ENCODE measurements around the gene RSRC1.
A peak's percentile ranks its signal among the peaks of the same experiment; 100 is the strongest.

Gene RSRC1

DNA sequence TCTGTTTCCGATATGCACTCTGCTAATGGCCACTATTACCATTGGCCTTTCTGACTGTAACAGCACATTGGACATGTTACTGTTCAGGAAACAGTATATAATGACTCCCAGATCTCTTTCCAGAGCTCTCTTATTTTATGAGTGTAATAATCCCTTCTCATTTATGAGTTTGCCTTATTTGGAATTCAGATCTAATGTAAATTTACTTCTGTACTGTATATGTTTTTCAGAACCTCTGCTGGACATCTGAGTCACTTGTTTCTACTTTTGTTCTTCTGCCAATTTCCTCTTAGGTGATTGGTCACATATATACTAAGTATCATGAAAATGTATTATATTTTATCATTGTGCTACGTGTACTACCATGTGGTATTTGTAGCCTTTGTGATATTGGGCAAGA, 30.5 kb downstream of the RSRC1 start:
- H3K36me3 Mint-ChIP-seq: peaks cover 8% of the 10 kb centered on the region
- ATAC-seq (no peak), DNase-seq (ENCODE audit: low spot score in 2 of 2) (no peak)
- H3K4me1 Mint-ChIP-seq: peaks cover 4% of the 10 kb centered on the region
- H3K27ac Mint-ChIP-seq: no peak overlapping the region
- no peaks in the 10 kb centered on the region for H3K9me3 Mint-ChIP-seq
- H3K4me3 Mint-ChIP-seq: no peak overlapping the region

DNA sequence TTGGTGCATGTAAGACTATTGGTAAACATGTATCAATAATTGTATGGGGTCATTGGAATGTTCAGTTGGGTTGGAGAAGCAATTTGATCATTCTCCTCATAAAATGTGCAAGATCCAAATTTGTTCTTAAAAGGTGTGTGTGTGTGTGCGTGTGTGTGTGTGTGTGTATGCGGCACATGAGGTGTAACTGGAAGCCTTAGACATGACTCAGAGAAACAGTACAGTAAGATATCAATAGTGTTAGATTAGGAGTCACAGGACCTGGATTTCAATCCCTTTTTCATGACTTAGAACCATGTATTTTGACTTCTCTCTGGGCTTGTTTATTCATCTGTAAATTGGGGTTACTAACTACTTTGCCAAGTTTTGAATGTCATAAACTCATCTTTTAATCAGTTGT, 38.3 kb downstream of the RSRC1 start:
- no peak overlapping the region for H3K4me3 Mint-ChIP-seq
- ATAC-seq (no peak), DNase-seq (ENCODE audit: low spot score in 2 of 2) (no peak)
- peaks cover 7% of the 10 kb centered on the region for H3K36me3 Mint-ChIP-seq
- peaks cover 11% of the 10 kb centered on the region for H3K4me1 Mint-ChIP-seq
- H3K9me3 Mint-ChIP-seq: no peaks in the 10 kb centered on the region
- H3K27ac Mint-ChIP-seq: no peak overlapping the region

GRCh38 chr3:158152186-158152585, 42.3 kb downstream of the RSRC1 start:
- H3K4me1 Mint-ChIP-seq: peaks cover 11% of the 10 kb centered on the region
- no peak overlapping the region for H3K4me3 Mint-ChIP-seq
- no peak overlapping the region for H3K27ac Mint-ChIP-seq
- DNase-seq (ENCODE audit: low spot score in 2 of 2) (no peak), ATAC-seq (peak; percentile 91)
- H3K36me3 Mint-ChIP-seq: peaks cover 11% of the 10 kb centered on the region
- no peaks in the 10 kb centered on the region for H3K9me3 Mint-ChIP-seq

DNA sequence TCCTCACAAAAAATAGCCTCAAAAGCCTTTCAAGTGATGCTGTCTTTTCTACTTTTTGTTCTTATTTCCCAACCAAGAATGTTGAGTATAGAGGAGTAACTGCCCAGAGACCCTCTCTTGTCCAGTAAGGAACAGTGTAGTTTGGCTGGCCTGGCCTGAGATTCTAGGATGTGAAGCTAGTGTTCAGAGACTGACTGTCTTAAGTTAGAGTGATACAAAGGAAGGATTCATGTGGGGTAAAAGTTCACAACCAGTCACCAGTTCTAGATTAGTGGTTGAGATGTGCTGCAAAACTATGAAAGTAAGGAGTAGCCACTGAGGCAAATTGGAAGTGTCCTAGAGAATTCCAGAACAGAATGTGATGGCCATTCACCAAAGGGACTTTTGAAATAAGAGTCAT, 49.1 kb downstream of the RSRC1 start:
- DNase-seq (ENCODE audit: low spot score in 2 of 2) (no peak), ATAC-seq (no peak)
- Mint-ChIP-seq H3K9me3 (no peaks in the 10 kb centered on the region), H3K4me3 (no peak overlapping the region), H3K27ac (no peak overlapping the region), H3K4me1 (no peaks in the 10 kb centered on the region), H3K36me3 (peaks cover 7% of the 10 kb centered on the region)

DNA sequence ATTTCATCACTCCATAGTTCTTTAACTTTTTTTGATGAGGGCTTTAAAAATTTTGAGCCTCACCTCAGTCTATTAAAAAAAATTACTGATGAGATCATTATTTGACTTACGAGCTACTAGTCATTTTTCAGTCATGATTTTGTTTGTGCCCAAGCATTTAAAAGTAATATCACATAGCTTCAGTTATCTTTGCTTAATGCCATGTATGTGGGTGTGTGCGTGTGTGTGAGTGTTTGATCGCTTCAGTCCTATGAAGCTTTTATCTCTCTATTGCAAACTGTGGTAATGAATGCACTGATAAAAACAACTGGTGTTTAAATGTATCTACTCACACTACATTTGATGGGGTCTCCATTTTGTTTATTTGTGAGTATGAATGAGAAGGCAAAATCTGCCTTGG, 49.8 kb downstream of the RSRC1 start:
- H3K9me3 Mint-ChIP-seq: no peaks in the 10 kb centered on the region
- no peaks in the 10 kb centered on the region for H3K4me1 Mint-ChIP-seq
- DNase-seq (ENCODE audit: low spot score in 2 of 2): no peak
- no peak for ATAC-seq
- H3K27ac Mint-ChIP-seq: no peak overlapping the region
- H3K4me3 Mint-ChIP-seq: no peak overlapping the region
- H3K36me3 Mint-ChIP-seq: peaks cover 5% of the 10 kb centered on the region

GRCh38 chr3:158160958-158161357, 51.1 kb downstream of the RSRC1 start:
- Mint-ChIP-seq H3K36me3 (no peaks in the 10 kb centered on the region), H3K4me1 (no peaks in the 10 kb centered on the region), H3K4me3 (no peak overlapping the region), H3K27ac (no peak overlapping the region), H3K9me3 (no peaks in the 10 kb centered on the region)
- ATAC-seq (peak; percentile 64), DNase-seq (ENCODE audit: low spot score in 2 of 2) (no peak)

GRCh38 chr3:158165141-158165655, 55.3 kb downstream of the RSRC1 start:
- no peaks in the 10 kb centered on the region for H3K9me3 Mint-ChIP-seq
- H3K4me3 Mint-ChIP-seq: no peak overlapping the region
- no peaks in the 10 kb centered on the region for H3K36me3 Mint-ChIP-seq
- H3K4me1 Mint-ChIP-seq: peaks cover 14% of the 10 kb centered on the region
- ATAC-seq: no peak
- H3K27ac Mint-ChIP-seq: no peak overlapping the region
- no peak for DNase-seq (ENCODE audit: low spot score in 2 of 2)

DNA sequence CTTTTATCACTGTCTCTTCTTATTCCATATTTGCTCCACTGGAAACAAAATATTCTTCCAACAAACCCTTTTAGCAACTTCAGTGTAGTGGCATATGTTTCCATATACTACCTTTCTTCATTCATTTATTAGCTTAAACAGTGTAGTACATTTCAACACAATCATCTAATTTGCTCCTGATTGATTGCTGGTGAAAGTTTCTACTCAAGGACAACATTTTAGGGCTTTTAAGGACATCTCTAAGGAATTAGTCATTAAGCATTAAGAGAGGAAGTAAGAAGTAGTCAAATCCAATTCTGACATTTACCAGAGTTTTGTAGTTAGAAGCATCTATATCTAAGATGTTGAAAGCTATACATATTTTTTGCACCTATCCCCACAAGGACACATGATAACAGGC, 55.8 kb downstream of the RSRC1 start:
- Mint-ChIP-seq H3K27ac (no peak overlapping the region), H3K4me3 (no peak overlapping the region), H3K9me3 (no peaks in the 10 kb centered on the region), H3K36me3 (no peaks in the 10 kb centered on the region), H3K4me1 (peaks cover 14% of the 10 kb centered on the region)
- DNase-seq (ENCODE audit: low spot score in 2 of 2) (no peak), ATAC-seq (no peak)

DNA sequence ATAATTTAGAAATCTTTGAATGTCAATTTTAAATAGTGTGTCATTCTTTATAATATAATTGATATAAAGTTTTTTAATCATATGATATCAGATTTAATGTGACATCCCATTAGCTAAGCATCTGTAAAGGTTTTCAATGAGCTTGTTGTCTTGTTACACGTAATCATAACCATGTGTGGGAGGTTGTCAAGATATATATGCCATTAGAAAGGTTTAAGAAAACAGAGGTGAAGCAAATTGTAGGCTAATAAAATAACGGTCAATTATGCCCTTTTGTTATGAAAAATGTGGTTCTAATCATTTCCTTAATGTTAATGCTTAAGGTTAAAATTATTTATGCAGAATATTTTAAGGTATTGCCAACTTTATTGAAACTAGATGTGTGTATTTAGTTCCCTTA, 56.3 kb downstream of the RSRC1 start:
- no peak overlapping the region for H3K27ac Mint-ChIP-seq
- peaks cover 14% of the 10 kb centered on the region for H3K4me1 Mint-ChIP-seq
- no peak for ATAC-seq
- no peaks in the 10 kb centered on the region for H3K36me3 Mint-ChIP-seq
- no peak for DNase-seq (ENCODE audit: low spot score in 2 of 2)
- no peaks in the 10 kb centered on the region for H3K9me3 Mint-ChIP-seq
- H3K4me3 Mint-ChIP-seq: no peak overlapping the region

GRCh38 chr3:158167737-158168557, 58.1 kb downstream of the RSRC1 start:
- no peak for DNase-seq (ENCODE audit: low spot score in 2 of 2)

GRCh38 chr3:158169091-158169491, 59.2 kb downstream of the RSRC1 start:
- no peaks in the 10 kb centered on the region for H3K9me3 Mint-ChIP-seq
- no peaks in the 10 kb centered on the region for H3K36me3 Mint-ChIP-seq
- no peak overlapping the region for H3K27ac Mint-ChIP-seq
- H3K4me1 Mint-ChIP-seq: peaks cover 14% of the 10 kb centered on the region
- DNase-seq (ENCODE audit: low spot score in 2 of 2) (no peak), ATAC-seq (no peak)
- H3K4me3 Mint-ChIP-seq: no peak overlapping the region

More at GRCh38 chr3:158167737-158168557, 58.1 kb downstream of the RSRC1 start:
- no peaks in the 10 kb centered on the region for H3K9me3 Mint-ChIP-seq
- peaks cover 14% of the 10 kb centered on the region for H3K4me1 Mint-ChIP-seq
- H3K4me3 Mint-ChIP-seq: no peak overlapping the region
- H3K27ac Mint-ChIP-seq: no peak overlapping the region
- H3K36me3 Mint-ChIP-seq: no peaks in the 10 kb centered on the region
- ATAC-seq: peak; percentile 88

DNA sequence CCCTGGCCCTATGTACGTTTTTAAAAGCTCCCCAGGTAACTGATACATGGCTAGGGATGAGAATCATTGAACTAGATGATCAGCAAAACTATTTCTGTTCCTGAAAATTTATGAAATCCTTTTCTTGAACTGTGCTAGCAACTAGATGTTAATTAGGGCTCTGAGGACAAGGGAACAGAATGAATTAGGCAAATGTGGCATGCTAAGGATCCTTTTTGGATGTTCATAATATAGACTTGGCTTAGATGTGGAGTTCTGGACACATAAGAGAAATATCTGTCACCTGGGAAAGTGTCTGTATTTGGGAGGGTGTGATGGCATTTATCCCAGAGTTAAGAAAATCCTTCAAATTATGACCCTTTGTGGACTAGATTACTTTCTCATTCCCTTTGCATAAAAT, 71.2 kb downstream of the RSRC1 start:
- Mint-ChIP-seq H3K9me3 (no peaks in the 10 kb centered on the region), H3K27ac (no peak overlapping the region), H3K4me1 (no peaks in the 10 kb centered on the region), H3K36me3 (peaks cover 5% of the 10 kb centered on the region), H3K4me3 (no peak overlapping the region)
- DNase-seq (ENCODE audit: low spot score in 2 of 2): no peak
- ATAC-seq: no peak

GRCh38 chr3:158185711-158186110, 75.8 kb downstream of the RSRC1 start:
- Mint-ChIP-seq H3K4me3 (no peak overlapping the region), H3K36me3 (peaks cover 6% of the 10 kb centered on the region), H3K4me1 (no peaks in the 10 kb centered on the region), H3K9me3 (no peaks in the 10 kb centered on the region), H3K27ac (no peak overlapping the region)
- DNase-seq (ENCODE audit: low spot score in 2 of 2) (no peak), ATAC-seq (no peak)

GRCh38 chr3:158200955-158201354, 91.1 kb downstream of the RSRC1 start:
- DNase-seq (ENCODE audit: low spot score in 2 of 2) (no peak), ATAC-seq (no peak)
- Mint-ChIP-seq H3K9me3 (peaks cover 38% of the 10 kb centered on the region), H3K36me3 (peaks cover 8% of the 10 kb centered on the region), H3K4me3 (no peak overlapping the region), H3K27ac (no peak overlapping the region), H3K4me1 (no peaks in the 10 kb centered on the region)

- Mint-ChIP-seq H3K9me3 (peaks cover 21% of the 10 kb centered on the region), H3K4me3 (no peak overlapping the region), H3K4me1 (no peaks in the 10 kb centered on the region), H3K27ac (no peak overlapping the region), H3K36me3 (peaks cover 8% of the 10 kb centered on the region)
- DNase-seq (ENCODE audit: low spot score in 2 of 2): no peak
- no peak for ATAC-seq
These were observed 95.4 kb downstream of the RSRC1 start for GRCh38 chr3:158205324-158205723.

DNA sequence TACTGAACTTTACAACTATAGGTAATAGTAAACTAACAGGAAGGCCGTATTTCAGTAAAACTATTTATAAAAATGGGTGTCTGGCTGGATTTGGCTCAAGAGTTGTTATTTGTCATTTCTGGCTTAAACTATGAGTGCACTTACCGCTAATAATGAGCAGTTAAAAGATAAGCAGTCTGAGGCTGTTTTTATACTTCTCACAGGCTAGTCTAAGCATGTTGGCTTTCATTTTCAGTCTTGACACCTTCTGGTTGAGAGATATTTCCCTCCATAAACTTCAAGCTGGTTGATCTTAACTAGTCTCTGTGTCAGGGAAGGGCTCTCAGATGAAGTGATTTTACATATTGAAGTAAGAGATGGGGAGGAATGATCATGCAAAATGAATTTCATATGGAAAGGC, 96.1 kb downstream of the RSRC1 start:
- Mint-ChIP-seq H3K27ac (no peak overlapping the region), H3K4me1 (no peaks in the 10 kb centered on the region), H3K36me3 (peaks cover 8% of the 10 kb centered on the region), H3K4me3 (no peak overlapping the region), H3K9me3 (peaks cover 14% of the 10 kb centered on the region)
- no peak for DNase-seq (ENCODE audit: low spot score in 2 of 2)
- no peak for ATAC-seq

All from stimulated activated effector memory CD8-positive, alpha-beta T cell treated with anti-CD3 and anti-CD28 coated beads, Interleukin-12 subunit alpha, Interleukin-12 subunit beta, amount 100 ng/mL, for 72 hours (primary cell).